BJ (cell line): ENCODE results near the gene NTMT2. TPM values are rescaled to one million over a fixed set of nuclear protein-coding genes. Genes with fewer than 3 reads are reported as not detected.

Experiments used
- CTCF ChIA-PET: fragments of 350-600 bp; formaldehyde crosslinking; extraction: SDS; loops from one replicate; lab custom pipeline; 2021; ENCODE audit warnings: antibody characterized with exemption, inconsistent platforms; lab: Yijun Ruan, JAX
- POLR2A ChIA-PET: fragments of 300-600 bp; sonication (Branson Sonifier 250); formaldehyde crosslinking; extraction: SDS; loops from one replicate; lab custom pipeline; 2021; ENCODE audit warnings: antibody characterized with exemption; lab: Charles Lee
- DNase-seq: peaks from one replicate; pipeline ENCODE4 v3.0.0-alpha.2; 2011; ENCODE audit warnings: low read depth
- H3K27me3 ChIP-seq: 2 replicates; pipeline ENCODE4 v1.6.0; 2011; ENCODE audit warnings: low read length; ENCODE audit not compliant: control insufficient read depth, insufficient read depth
- H3K36me3 ChIP-seq: 2 replicates; pipeline ENCODE4 v1.5.1; 2011; ENCODE audit warnings: low read length; ENCODE audit not compliant: control insufficient read depth, insufficient read depth
- H3K4me3 ChIP-seq: 2 replicates; pipeline ENCODE4 v1.5.1; 2011; ENCODE audit warnings: low read depth, mild to moderate bottlenecking, control low read depth, low read length
- CTCF ChIP-seq: IDR thresholded peaks from 2 replicates; pipeline ENCODE4 v1.5.1; 2011; ENCODE audit warnings: low read depth, mild to moderate bottlenecking, control low read depth, inconsistent platforms, low read length, moderate library complexity; ENCODE audit not compliant: insufficient read depth
- polyA plus RNA-seq: library from polyadenylated mRNA; depleted of rRNA; stranded (reverse); fragments of >200 nt; gene quantifications from 2 replicates; pipeline ENCODE4 v1.2.3, GENCODE V29; 2011

NTMT2 gene
- polyA plus RNA-seq, 1 experiment: not detected

- POLR2A ChIA-PET: no interaction called here
- TF ChIP-seq CTCF: no peak
- CTCF ChIA-PET: no interaction called here
- H3K27me3 ChIP-seq: no peaks in the 10 kb centered on the region
- H3K4me3 ChIP-seq: no peak overlapping the region
- DNase-seq: no peak
- H3K36me3 ChIP-seq: no peaks in the 10 kb centered on the region
Observed at GRCh38 chr1:170194451-170194850, 48.7 kb downstream of the NTMT2 start.

- no peak for TF ChIP-seq CTCF
- POLR2A ChIA-PET: no interaction called here
- no peak for DNase-seq
Observed at GRCh38 chr1:170196490-170197236, 50.9 kb downstream of the NTMT2 start.

GRCh38 chr1:170198090-170198489 is 52.3 kb downstream of the NTMT2 start:
- CTCF ChIA-PET: no interaction called here
- POLR2A ChIA-PET: no interaction called here

More at GRCh38 chr1:170196490-170197236, 50.9 kb downstream of the NTMT2 start:
- no peak overlapping the region for H3K4me3 ChIP-seq
- H3K36me3 ChIP-seq: no peaks in the 10 kb centered on the region
- CTCF ChIA-PET: interaction anchor here (1.2 kb wide), 1 partner anchor 122 kb away, joined by 4 read pairs; the partner anchor contains the start of gene KIFAP3
- no peaks in the 10 kb centered on the region for H3K27me3 ChIP-seq

GRCh38 chr1:170198584-170198983 is 52.8 kb downstream of the NTMT2 start:
- H3K36me3 ChIP-seq: no peaks in the 10 kb centered on the region
- TF ChIP-seq CTCF: no peak
- ChIA-PET CTCF (no interaction called here), POLR2A (no interaction called here)
- no peaks in the 10 kb centered on the region for H3K27me3 ChIP-seq
- H3K4me3 ChIP-seq: no peak overlapping the region
- no peak for DNase-seq

More at GRCh38 chr1:170198090-170198489, 52.3 kb downstream of the NTMT2 start:
- no peak for TF ChIP-seq CTCF
- Histone ChIP-seq H3K27me3 (no peaks in the 10 kb centered on the region), H3K36me3 (no peaks in the 10 kb centered on the region), H3K4me3 (no peak overlapping the region)
- no peak for DNase-seq

- POLR2A ChIA-PET: no interaction called here
- CTCF ChIA-PET: no interaction called here
- DNase-seq: no peak
- H3K27me3 ChIP-seq: no peaks in the 10 kb centered on the region
- no peaks in the 10 kb centered on the region for H3K36me3 ChIP-seq
- no peak for TF ChIP-seq CTCF
- H3K4me3 ChIP-seq: no peak overlapping the region
Observed at GRCh38 chr1:170200161-170200560, 54.4 kb downstream of the NTMT2 start.
